Occipital lobe (tissue), 3 donors: ENCODE results near the gene ALPG. TPM values are rescaled to one million over a fixed set of nuclear protein-coding genes. Genes with fewer than 3 reads are reported as not detected.

Experiments used
- DNase-seq: peaks from one replicate; lab custom pipeline; 2025; lab: John Stamatoyannopoulos, UW
- small RNA-seq: library from RNA; depleted of rRNA; stranded (forward); fragments of <200 nt; gene quantifications from one replicate; pipeline ENCODE3, GENCODE V24; 2014
- total RNA-seq: library from RNA; depleted of rRNA; stranded (reverse); fragments of >200 nt; gene quantifications from one replicate; pipeline ENCODE4 v1.2.3, GENCODE V29; 2014

Gene ALPG
- total RNA-seq, 1 donor from 2014 or later, result not detected

- no peak for DNase-seq
These were observed 50.7 kb downstream of the ALPG start for GRCh38 chr2:232457121-232458011.

DNA sequence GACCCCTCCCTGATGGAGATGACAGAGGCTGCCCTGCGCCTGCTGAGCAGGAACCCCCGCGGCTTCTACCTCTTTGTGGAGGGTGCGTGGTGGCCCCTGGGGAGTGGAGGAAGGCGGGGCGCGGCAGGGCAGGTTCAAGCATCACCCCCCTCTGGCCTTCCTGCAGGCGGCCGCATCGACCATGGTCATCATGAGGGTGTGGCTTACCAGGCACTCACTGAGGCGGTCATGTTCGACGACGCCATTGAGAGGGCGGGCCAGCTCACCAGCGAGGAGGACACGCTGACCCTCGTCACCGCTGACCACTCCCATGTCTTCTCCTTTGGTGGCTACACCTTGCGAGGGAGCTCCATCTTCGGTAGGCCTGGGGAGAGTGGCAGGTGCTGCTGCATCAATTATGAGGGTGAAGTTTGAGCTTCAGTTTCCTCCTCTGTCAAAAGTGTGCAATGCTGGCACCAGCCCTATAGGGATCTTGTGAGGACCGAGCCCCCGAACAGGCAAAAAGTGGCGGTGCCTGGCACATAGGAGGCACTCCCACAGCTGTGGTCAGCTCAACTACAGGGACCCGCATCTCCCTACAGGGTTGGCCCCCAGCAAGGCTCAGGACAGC is 51.5 kb downstream of the ALPG start:
- no peak for DNase-seq

DNA sequence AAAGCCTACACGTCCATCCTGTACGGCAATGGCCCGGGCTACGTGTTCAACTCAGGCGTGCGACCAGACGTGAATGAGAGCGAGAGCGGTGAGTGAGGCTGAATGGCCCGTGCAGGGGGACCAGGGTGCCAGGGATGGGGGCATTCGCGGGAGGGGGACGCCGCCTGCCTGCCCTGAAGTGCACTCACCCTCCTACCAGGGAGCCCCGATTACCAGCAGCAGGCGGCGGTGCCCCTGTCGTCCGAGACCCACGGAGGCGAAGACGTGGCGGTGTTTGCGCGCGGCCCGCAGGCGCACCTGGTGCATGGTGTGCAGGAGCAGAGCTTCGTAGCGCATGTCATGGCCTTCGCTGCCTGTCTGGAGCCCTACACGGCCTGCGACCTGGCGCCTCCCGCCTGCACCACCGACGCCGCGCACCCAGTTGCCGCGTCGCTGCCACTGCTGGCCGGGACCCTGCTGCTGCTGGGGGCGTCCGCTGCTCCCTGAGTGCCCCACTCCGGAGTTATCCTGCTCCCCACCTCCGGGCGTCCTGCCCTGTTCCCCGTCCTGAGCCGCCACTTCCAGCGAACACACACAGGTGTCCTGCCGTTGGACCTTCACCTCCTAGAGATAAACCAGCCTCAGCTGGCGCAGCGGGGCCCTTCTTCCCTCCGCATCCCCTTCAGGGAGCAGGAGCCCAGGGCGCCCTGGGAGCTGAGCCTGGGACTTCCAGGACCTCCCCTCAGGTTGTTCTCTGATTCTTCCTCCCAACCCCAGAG is 52.2 kb downstream of the ALPG start:
- no peak for DNase-seq

GRCh38 chr2:232459419-232460035 is 52.9 kb downstream of the ALPG start:
- no peak for DNase-seq

GRCh38 chr2:232460171-232460570 is 53.5 kb downstream of the ALPG start:
- DNase-seq, result no peak

Small RNAs within 50 kb of the gene (small RNA-seq; reads per million reads assigned to genes)
- not detected for gene AC068134.4

Other genes starting within 250 kb of the ALPG start
- gene ALPP, start 28.1 kb upstream of the ALPG start, total RNA-seq, result not detected
- gene ALPI, start 49.3 kb downstream of the ALPG start, total RNA-seq, result not detected
- gene ECEL1, start 81.0 kb downstream of the ALPG start, total RNA-seq, result 1.2 TPM
- not detected for gene PRSS56, start 113.5 kb downstream of the ALPG start, total RNA-seq
- not detected for gene CHRND, start 119.3 kb downstream of the ALPG start, total RNA-seq
- gene CHRNG, start 132.8 kb downstream of the ALPG start, total RNA-seq, result 0.16 TPM
- gene TIGD1, start 143.7 kb downstream of the ALPG start, total RNA-seq, result 11.2 TPM
- gene EIF4E2, start 143.8 kb downstream of the ALPG start, total RNA-seq, result 38.1 TPM
- gene EFHD1, start 226.8 kb downstream of the ALPG start, total RNA-seq, result 1.1 TPM